ENCODE results near the gene CPEB4. TPM values are rescaled to one million over a fixed set of nuclear protein-coding genes. Genes with fewer than 3 reads are reported as not detected.

CPEB4 gene
- total RNA-seq (10 to 100 TPM; 18.3 to 19.2 TPM), total RNA-seq (17.7 to 59.6 (median 35.8) reads per million in 172 experiments)
- polyA plus RNA-seq (2013, experiment 1 of 2): 11.9 TPM
- 14.6 TPM for polyA plus RNA-seq (2013, experiment 2 of 2)

- CTCF ChIA-PET: interaction anchor here (0.9 to 1.7 kb wide), 4 partner anchors 15 to 929 kb away, joined by 3 to 10 read pairs (median 4); partner anchors contain the start of gene RPL26L1
- peak within 1 kb of the TSS; percentile 87 for H3K4me3 ChIP-seq (ENCODE audit: low read length)
- H3K36me3 ChIP-seq (ENCODE audit: insufficient read depth, low read length): no peaks in the 10 kb centered on the region
- Mint-ChIP-seq H3K4me1 (ENCODE audit: low read depth) (peaks cover 90% of the 10 kb centered on the region), H3K4me3 (peak within 1 kb of the TSS; percentile 99), H3K36me3 (ENCODE audit: low read depth) (peaks cover 7% of the 10 kb centered on the region), H3K27ac (peak within 1 kb of the TSS; percentile 91), H3K27me3 (no peaks in the 10 kb centered on the region), H3K9me3 (no peaks in the 10 kb centered on the region)
- intact Hi-C loops (cut with DNase I, micrococcal nuclease): loop anchor here (1.0 to 10.0 kb wide), 7 partner anchors 27 to 903 kb away; partner anchors contain the start of genes BOD1 (in 2 of the 2), ATP6V0E1 (in 1 of the 2) and CREBRF (in 1 of the 2)
- POLR2A ChIA-PET: interaction anchor here (0.6 to 2.6 kb wide), 18 partner anchors 9 to 1709 kb away, joined by 3 to 107 read pairs (median 6); partner anchors contain the start of gene BOD1
- H3K27ac ChIP-seq (ENCODE audit: low read depth in 1 of 2, low read length in 2 of 2): peak within 1 kb of the TSS; percentile 77 to 89
- DNase-seq (peak; percentile 92 to 100 (median 96)), ATAC-seq (ENCODE audit: poor library complexity) (peak; percentile 94)
- no peak for TF ChIP-seq CTCF (IDR thresholded peaks at IDR 0.05)
- no peaks in the 10 kb centered on the region for H3K9me3 ChIP-seq (ENCODE audit: control insufficient read depth in 1 of 2, insufficient read depth in 1 of 2, low read length in 2 of 2)
- H3K4me1 ChIP-seq (ENCODE audit: insufficient read depth, low read length): peaks cover 47% of the 10 kb centered on the region
- no peaks in the 10 kb centered on the region for H3K27me3 ChIP-seq (ENCODE audit: control insufficient read depth in 1 of 2, insufficient read depth in 2 of 2, low read length in 2 of 2)
Measured at GRCh38 chr5:173887610-173888472, at the start of gene CPEB4. Gene CPEB4, plus strand, starts transcription at chr5:173888349. Its CDS starts 1,385 bp downstream, at chr5:173889734.

GRCh38 chr5:173839117-173839713 is 48.9 kb upstream of the CPEB4 start:
- Mint-ChIP-seq H3K4me3 (no peak overlapping the region), H3K4me1 (ENCODE audit: low read depth) (no peaks in the 10 kb centered on the region), H3K27ac (no peak overlapping the region), H3K36me3 (ENCODE audit: low read depth) (no peaks in the 10 kb centered on the region), H3K27me3 (no peaks in the 10 kb centered on the region), H3K9me3 (no peaks in the 10 kb centered on the region)
- H3K9me3 ChIP-seq (ENCODE audit: control insufficient read depth in 1 of 2, insufficient read depth in 1 of 2, low read length in 2 of 2): no peaks in the 10 kb centered on the region
- no peak overlapping the region for H3K27ac ChIP-seq (ENCODE audit: low read depth in 1 of 2, low read length in 2 of 2)
- no peaks in the 10 kb centered on the region for H3K36me3 ChIP-seq (ENCODE audit: insufficient read depth, low read length)
- H3K27me3 ChIP-seq (ENCODE audit: control insufficient read depth in 1 of 2, insufficient read depth in 2 of 2, low read length in 2 of 2): no peaks in the 10 kb centered on the region
- TF ChIP-seq CTCF (IDR thresholded peaks at IDR 0.05): no peak
- H3K4me3 ChIP-seq (ENCODE audit: low read length): no peak overlapping the region
- ChIA-PET POLR2A (no interaction called here), CTCF (no interaction called here)
- no peaks in the 10 kb centered on the region for H3K4me1 ChIP-seq (ENCODE audit: insufficient read depth, low read length)
- intact Hi-C loops (cut with DNase I, micrococcal nuclease): no loop called here
- ATAC-seq (ENCODE audit: poor library complexity): no peak
- DNase-seq: no peak

- no peak overlapping the region for H3K27ac Mint-ChIP-seq
- H3K27me3 Mint-ChIP-seq: no peaks in the 10 kb centered on the region
- no peak for TF ChIP-seq CTCF (IDR thresholded peaks at IDR 0.05)
- Histone ChIP-seq H3K27ac (ENCODE audit: low read depth in 1 of 2, low read length in 2 of 2) (no peak overlapping the region), H3K36me3 (ENCODE audit: insufficient read depth, low read length) (no peaks in the 10 kb centered on the region), H3K4me3 (ENCODE audit: low read length) (no peak overlapping the region), H3K4me1 (ENCODE audit: insufficient read depth, low read length) (no peaks in the 10 kb centered on the region), H3K27me3 (ENCODE audit: control insufficient read depth in 1 of 2, insufficient read depth in 2 of 2, low read length in 2 of 2) (no peaks in the 10 kb centered on the region), H3K9me3 (ENCODE audit: control insufficient read depth in 1 of 2, insufficient read depth in 1 of 2, low read length in 2 of 2) (no peaks in the 10 kb centered on the region)
- intact Hi-C loops (cut with DNase I, micrococcal nuclease): no loop called here
- H3K4me1 Mint-ChIP-seq (ENCODE audit: low read depth): no peaks in the 10 kb centered on the region
- ChIA-PET CTCF (no interaction called here), POLR2A (no interaction called here)
- ATAC-seq (ENCODE audit: poor library complexity) (no peak), DNase-seq (no peak)
- H3K9me3 Mint-ChIP-seq: no peaks in the 10 kb centered on the region
- H3K4me3 Mint-ChIP-seq: no peak overlapping the region
- H3K36me3 Mint-ChIP-seq (ENCODE audit: low read depth): no peaks in the 10 kb centered on the region
Measured at GRCh38 chr5:173840111-173840983, 47.8 kb upstream of the CPEB4 start.
